Activated CD4-positive, alpha-beta memory T cell treated with anti-CD3 and anti-CD28 coated beads, Interleukin-2, amount 10 ng/mL, durations not matched to agents 7 days and 5 days (primary cell): ENCODE measurements around the gene APBA2. TPM values are rescaled to one million over a fixed set of nuclear protein-coding genes. Genes with fewer than 3 reads are reported as not detected.
A peak's percentile ranks its signal among the peaks of the same experiment; 100 is the strongest.

Experiments used
- CTCF ChIA-PET: fragments of 350-600 bp; sonication (Branson Sonifier 250); formaldehyde crosslinking; loops from one replicate; lab custom pipeline; 2021; ENCODE audit warnings: antibody characterized with exemption, inconsistent platforms; lab: Charles Lee
- POLR2A ChIA-PET: fragments of 350-600 bp; sonication (Branson Sonifier 250); formaldehyde crosslinking; loops from one replicate; lab custom pipeline; 2021; ENCODE audit warnings: antibody characterized with exemption; lab: Charles Lee
- DNase-seq: peaks from one replicate; pipeline ENCODE4 v3.0.0-alpha.2; 2020
- H3K27ac Mint-ChIP-seq: one replicate; pipeline ENCODE4 v1.8.0; 2021; ENCODE audit warnings: mild to moderate bottlenecking, mixed read lengths
- H3K27me3 Mint-ChIP-seq: one replicate; pipeline ENCODE4 v1.8.0; 2021; ENCODE audit warnings: mixed read lengths
- H3K36me3 Mint-ChIP-seq: one replicate; pipeline ENCODE4 v1.8.0; 2021; ENCODE audit warnings: low read depth, mixed read lengths
- H3K4me1 Mint-ChIP-seq: one replicate; pipeline ENCODE4 v1.8.0; 2021; ENCODE audit warnings: mixed read lengths
- H3K4me3 Mint-ChIP-seq: one replicate; pipeline ENCODE4 v1.8.0; 2021; ENCODE audit warnings: mild to moderate bottlenecking, mixed read lengths
- H3K9me3 Mint-ChIP-seq: one replicate; pipeline ENCODE4 v1.8.0; 2021; ENCODE audit warnings: mixed read lengths
- total RNA-seq, 2 experiments: library from RNA; stranded (reverse); gene quantifications; one replicate each; pipeline ENCODE4 v1.2.3, GENCODE V29; 2021

Gene APBA2
- total RNA-seq, 2 experiments from 2014 or later, result 0.81 to 0.93 TPM

DNA sequence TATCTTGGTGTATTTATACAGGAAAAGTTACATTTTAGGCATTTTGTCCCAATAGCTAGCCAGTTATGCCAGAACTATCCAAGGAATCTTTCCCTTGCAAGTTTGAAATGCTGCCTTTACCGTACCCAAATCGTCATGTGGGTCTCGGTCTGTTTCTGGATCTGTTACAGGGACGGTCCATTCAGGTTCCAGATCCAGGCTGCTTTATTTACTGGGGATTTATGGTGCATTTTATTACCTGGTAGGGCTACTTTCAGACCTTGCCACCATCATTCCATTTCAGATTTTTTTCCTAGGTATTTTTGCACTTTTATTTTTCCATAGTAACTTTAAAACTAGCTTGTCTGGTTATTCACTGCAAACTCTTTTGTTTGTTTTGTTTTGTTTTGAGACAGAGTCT, 197.4 kb downstream of the APBA2 start:
- POLR2A ChIA-PET, result no interaction called here
- H3K4me1 Mint-ChIP-seq, result no peaks in the 10 kb centered on the region
- CTCF ChIA-PET, result interaction anchor here (1.6 to 4.2 kb wide), 2 partner anchors 7 to 21 kb away, joined by 3 to 18 read pairs; no protein-coding TSS in a partner anchor
- no peak overlapping the region for H3K27ac Mint-ChIP-seq
- H3K27me3 Mint-ChIP-seq, result no peaks in the 10 kb centered on the region
- H3K36me3 Mint-ChIP-seq, result no peaks in the 10 kb centered on the region
- H3K9me3 Mint-ChIP-seq, result peaks cover 2% of the 10 kb centered on the region
- H3K4me3 Mint-ChIP-seq, result no peak overlapping the region
- no peak for DNase-seq

DNA sequence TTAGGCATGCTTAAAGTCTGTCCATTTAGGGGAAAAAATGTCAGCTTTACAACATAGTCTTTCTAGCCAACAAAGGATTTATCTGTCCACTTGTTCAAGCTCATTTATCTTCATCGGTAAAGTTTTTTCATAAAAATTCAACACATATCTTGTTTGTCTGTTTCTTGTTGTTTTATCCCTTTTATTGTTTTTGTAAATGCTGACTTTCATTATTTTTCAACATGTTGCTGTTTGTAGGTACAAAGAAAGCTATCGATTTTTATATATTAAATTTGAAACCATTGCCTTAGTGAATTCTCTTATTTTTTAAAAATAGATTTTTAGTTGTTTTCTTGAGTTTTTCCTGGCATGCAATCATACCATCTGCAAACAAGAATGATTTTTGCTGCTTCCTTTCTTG, 198.1 kb downstream of the APBA2 start:
- no peaks in the 10 kb centered on the region for H3K4me1 Mint-ChIP-seq
- CTCF ChIA-PET, result interaction anchor here (0.7 to 1.6 kb wide), 2 partner anchors 18 to 20 kb away, joined by 3 read pairs; no protein-coding TSS in a partner anchor
- no peak overlapping the region for H3K4me3 Mint-ChIP-seq
- H3K27me3 Mint-ChIP-seq, result no peaks in the 10 kb centered on the region
- no peaks in the 10 kb centered on the region for H3K36me3 Mint-ChIP-seq
- no peak for DNase-seq
- POLR2A ChIA-PET, result no interaction called here
- H3K9me3 Mint-ChIP-seq, result peaks cover 2% of the 10 kb centered on the region
- H3K27ac Mint-ChIP-seq, result no peak overlapping the region

DNA sequence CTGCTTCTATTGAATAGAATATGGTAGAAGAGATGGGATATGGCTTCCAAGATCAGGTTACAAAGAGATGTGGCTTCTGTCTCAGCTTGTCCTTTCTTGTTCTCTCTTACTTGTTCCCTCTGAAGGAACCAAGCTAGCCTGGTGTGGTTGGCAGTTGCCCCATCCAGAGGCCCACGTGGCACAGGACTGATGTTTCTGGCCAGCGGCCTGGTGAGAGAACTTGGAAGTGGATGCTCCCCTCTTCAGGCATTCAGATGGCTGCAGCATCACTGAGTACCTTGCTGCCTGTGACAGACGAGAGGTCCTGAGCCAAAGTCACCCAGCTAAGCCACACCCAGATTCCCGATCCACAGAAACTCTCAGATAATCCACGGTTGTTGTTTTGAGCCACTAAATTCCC, 200.2 kb downstream of the APBA2 start:
- H3K4me3 Mint-ChIP-seq, result no peak overlapping the region
- H3K27ac Mint-ChIP-seq, result no peak overlapping the region
- peaks cover 2% of the 10 kb centered on the region for H3K9me3 Mint-ChIP-seq
- ChIA-PET POLR2A (no interaction called here), CTCF (interaction anchor here (1.5 kb wide), 1 partner anchor 16 kb away, joined by 6 read pairs; no protein-coding TSS in a partner anchor)
- no peaks in the 10 kb centered on the region for H3K27me3 Mint-ChIP-seq
- DNase-seq, result no peak
- peaks cover 9% of the 10 kb centered on the region for H3K4me1 Mint-ChIP-seq
- no peaks in the 10 kb centered on the region for H3K36me3 Mint-ChIP-seq

DNA sequence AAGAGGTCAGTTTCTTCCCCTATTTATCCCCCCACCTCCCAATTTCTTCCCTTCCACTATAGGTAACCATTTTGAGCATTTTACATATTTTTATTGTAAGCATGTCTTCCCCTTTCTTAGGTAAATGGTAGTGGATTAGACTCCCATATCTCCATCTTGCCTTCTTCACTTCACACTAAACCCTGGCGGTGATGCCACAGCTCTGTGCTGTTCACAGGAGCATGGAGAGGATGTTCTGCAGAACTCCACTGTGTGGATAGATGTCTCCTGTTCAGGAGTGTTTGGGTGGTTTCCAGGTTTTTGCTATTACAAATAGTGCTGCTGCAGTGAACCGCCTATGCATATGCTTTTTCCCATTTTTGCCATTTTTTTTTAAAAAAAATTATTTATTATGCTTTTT, 201.1 kb downstream of the APBA2 start:
- CTCF ChIA-PET, result interaction anchor here (1.6 to 2.5 kb wide), 2 partner anchors 10 to 15 kb away, joined by 4 to 7 read pairs; no protein-coding TSS in a partner anchor

DNA sequence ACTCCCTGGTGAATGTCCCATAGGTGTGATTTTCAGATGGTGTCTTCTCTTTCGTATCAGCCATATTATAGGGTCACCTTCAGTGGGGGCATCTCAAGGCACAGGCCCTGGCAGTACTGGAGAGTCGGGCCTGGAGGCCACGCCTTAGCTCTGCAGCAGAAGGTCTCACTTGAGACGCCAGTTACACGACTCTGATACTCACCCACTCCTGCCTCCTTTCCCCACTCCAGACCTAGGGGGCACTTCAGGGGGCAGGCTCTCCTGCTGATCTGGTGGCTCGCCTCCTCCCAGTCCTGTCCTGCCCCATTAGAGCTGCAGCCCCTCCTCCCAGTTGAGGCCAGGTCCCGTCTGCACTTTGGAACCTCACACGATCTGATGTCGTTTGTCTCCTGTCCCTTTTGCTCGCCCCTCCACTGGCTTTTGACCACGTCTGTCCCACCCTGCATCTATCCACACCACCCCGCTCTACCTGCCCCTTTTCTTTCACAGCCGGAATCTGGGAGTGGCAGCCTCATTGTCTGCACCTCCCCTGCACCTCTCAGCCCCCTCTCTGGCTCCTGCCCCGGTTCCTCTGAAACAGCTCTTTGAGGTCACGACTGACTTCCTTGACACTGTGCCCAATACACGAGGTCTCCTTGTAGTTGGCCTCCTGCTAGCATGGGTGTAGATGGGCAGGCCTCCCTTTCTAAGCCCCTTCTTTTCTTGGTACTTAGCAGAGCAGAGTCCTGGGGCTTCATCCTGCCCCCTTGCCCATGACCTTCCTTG, 201.9 kb downstream of the APBA2 start:
- POLR2A ChIA-PET, result no interaction called here
- Mint-ChIP-seq H3K4me1 (peaks cover 9% of the 10 kb centered on the region), H3K27ac (no peak overlapping the region), H3K9me3 (peaks cover 2% of the 10 kb centered on the region), H3K27me3 (no peaks in the 10 kb centered on the region), H3K4me3 (no peak overlapping the region), H3K36me3 (no peaks in the 10 kb centered on the region)
- CTCF ChIA-PET, result interaction anchor here (1.6 to 2.5 kb wide), 2 partner anchors 10 to 14 kb away, joined by 4 to 7 read pairs; no protein-coding TSS in a partner anchor
- DNase-seq, result no peak

More for the DNA sequence above, 201.1 kb downstream of the APBA2 start:
- Mint-ChIP-seq H3K9me3 (peaks cover 2% of the 10 kb centered on the region), H3K27ac (no peak overlapping the region), H3K27me3 (no peaks in the 10 kb centered on the region), H3K36me3 (no peaks in the 10 kb centered on the region), H3K4me1 (peaks cover 9% of the 10 kb centered on the region), H3K4me3 (no peak overlapping the region)
- no peak for DNase-seq
- POLR2A ChIA-PET, result no interaction called here

DNA sequence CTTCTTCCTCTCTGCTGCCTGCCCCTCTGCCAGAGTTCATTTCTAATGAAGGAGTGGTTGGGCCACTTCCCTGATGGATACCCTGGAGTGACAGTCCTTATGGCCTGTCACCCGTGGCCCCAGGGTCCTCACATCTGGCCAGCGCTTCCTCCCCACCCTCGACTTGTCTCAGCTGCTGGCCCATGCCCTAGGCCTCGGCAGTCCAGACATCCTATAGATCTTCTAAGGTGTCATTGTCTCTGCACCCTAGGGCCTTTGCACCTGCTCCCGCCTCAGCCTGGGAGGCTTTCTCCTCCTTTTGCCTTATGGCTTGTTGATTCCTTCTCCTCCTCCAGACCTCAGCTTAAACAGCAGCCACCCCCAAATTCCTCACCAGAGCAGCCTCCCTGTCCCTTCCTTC, 202.9 kb downstream of the APBA2 start:
- no peak for DNase-seq
- ChIA-PET CTCF (interaction anchor here (1.5 to 2.7 kb wide), 6 partner anchors 9 to 168 kb away, joined by 4 to 20 read pairs (median 8); no protein-coding TSS in a partner anchor), POLR2A (no interaction called here)
- H3K27ac Mint-ChIP-seq, result no peak overlapping the region
- H3K36me3 Mint-ChIP-seq, result no peaks in the 10 kb centered on the region
- H3K4me3 Mint-ChIP-seq, result no peak overlapping the region
- H3K9me3 Mint-ChIP-seq, result peaks cover 2% of the 10 kb centered on the region
- no peaks in the 10 kb centered on the region for H3K27me3 Mint-ChIP-seq
- H3K4me1 Mint-ChIP-seq, result peaks cover 9% of the 10 kb centered on the region

DNA sequence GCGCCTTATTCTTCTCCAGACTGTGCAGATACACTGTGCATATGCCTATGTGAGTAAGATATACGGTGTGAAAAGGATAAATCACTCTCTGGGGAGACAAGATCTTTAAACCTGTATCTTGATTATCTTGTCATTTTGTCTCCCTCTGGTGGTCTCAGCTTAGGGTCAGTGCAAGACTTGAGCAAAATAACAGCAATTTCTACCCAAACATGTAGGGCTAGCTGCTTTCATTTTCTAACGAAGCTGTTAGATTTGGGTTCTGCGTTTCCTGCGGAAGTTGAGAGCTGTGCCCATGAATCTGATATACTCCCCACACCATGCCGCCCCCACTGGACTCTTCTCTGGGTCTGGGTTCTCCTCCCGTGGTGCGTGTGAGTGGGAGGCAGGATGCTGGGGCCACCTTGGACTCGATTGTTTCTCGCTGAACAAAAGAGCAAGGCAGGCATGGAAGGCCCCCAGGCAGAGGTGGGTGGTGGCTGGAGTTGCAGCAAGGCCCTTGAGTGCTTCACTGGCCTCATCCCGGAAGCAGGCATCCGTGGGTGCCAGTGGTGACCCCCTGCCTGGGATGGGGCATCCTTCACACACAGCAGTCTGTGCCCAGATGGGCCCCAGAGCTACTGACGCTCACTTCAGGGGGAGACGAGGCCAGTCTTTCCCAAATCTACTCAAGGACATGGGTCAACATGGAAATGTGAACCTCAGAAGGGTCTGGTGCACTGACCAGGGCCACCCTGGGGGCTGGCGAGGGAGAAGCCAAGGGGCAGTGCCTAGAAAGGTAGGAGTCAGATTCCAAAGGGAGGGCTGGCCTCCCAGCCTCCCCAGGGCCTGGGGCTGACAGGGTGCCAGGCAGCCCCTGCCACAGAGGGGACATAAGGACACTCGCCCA, 204.2 kb downstream of the APBA2 start:
- H3K27ac Mint-ChIP-seq, result peak overlapping the region; percentile 71
- no peaks in the 10 kb centered on the region for H3K9me3 Mint-ChIP-seq
- no peaks in the 10 kb centered on the region for H3K27me3 Mint-ChIP-seq
- ChIA-PET POLR2A (interaction anchor here (0.8 to 1.2 kb wide), 2 partner anchors 50 to 170 kb away, joined by 3 to 5 read pairs; no protein-coding TSS in a partner anchor), CTCF (interaction anchor here (0.5 to 3.6 kb wide), 17 partner anchors 9 to 256 kb away, joined by 3 to 22 read pairs (median 4); no protein-coding TSS in a partner anchor)
- H3K36me3 Mint-ChIP-seq, result no peaks in the 10 kb centered on the region
- H3K4me3 Mint-ChIP-seq, result peak overlapping the region; percentile 44
- DNase-seq, result peak; percentile 28
- H3K4me1 Mint-ChIP-seq, result peaks cover 9% of the 10 kb centered on the region

DNA sequence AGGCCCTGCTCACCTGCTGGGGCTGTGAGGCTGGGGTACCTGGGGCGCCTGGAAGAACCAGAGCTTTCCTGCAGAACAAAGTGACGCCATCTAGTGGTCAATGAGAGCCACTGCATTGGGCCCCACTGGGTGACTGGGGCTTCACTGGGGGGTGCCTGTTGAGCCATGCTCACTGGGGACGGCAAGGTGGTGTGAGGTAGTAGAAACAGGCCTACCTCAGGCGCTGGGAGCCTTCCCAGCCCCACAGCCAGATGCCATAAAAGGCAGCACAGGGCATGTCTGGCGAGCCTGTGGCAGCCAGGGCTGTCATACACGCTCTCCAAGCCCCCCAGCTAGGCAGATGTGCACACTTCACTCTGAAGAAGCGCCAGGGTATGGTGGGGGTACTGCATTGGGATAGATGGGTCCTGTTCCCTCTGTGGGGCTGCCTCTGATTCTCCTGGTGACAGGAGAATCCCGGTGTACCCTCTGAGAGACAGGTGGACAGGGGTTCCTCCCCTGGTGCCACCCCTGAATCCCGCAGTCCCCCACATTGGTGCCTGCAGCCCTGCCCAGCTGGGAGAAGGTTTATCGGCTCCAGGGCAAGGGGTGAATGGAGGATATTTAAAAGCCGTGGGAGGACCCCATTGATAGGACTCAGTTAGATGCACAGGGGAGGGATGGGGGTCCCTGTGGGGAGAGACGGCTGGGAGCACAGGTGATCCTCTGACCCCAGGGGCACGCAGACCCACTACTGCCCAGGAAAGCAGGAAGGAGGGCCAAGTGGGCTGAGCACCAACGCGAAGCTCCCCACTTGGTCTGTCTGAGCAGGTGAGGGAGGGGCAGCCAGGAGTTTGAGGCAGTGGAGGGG, 205.1 kb downstream of the APBA2 start:
- peak; percentile 48 for DNase-seq
- Mint-ChIP-seq H3K27ac (peak overlapping the region; percentile 71), H3K4me3 (no peak overlapping the region), H3K4me1 (peaks cover 9% of the 10 kb centered on the region), H3K9me3 (no peaks in the 10 kb centered on the region), H3K36me3 (no peaks in the 10 kb centered on the region), H3K27me3 (no peaks in the 10 kb centered on the region)
- ChIA-PET CTCF (interaction anchor here (0.8 to 3.6 kb wide), 13 partner anchors 9 to 170 kb away, joined by 3 to 22 read pairs (median 5); no protein-coding TSS in a partner anchor), POLR2A (interaction anchor here (1.2 kb wide), 1 partner anchor 51 kb away, joined by 5 read pairs; no protein-coding TSS in a partner anchor)

DNA sequence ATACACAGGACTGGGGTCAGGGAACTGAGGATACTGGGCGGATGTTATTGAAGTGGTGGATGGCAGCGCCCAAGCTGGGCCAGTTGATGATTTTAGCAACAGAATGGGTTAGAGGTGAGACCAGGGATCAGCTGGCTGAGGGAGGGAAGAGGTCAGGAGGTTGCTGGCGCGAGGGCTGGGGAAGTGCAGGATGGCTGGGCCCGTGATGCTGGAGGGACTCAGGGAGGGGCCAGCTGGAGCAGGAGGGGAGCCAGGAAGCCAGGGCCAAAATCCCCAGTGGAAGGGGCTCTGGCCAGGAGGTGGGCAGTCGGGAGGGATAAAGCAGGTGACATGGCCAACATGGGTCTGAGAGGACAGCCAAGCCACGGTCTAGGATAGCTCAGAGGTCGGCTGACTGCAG, 205.9 kb downstream of the APBA2 start:
- ChIA-PET POLR2A (no interaction called here), CTCF (interaction anchor here (1.1 to 3.6 kb wide), 3 partner anchors 10 to 28 kb away, joined by 3 to 22 read pairs (median 18); no protein-coding TSS in a partner anchor)
- no peaks in the 10 kb centered on the region for H3K36me3 Mint-ChIP-seq
- no peak overlapping the region for H3K27ac Mint-ChIP-seq
- no peaks in the 10 kb centered on the region for H3K27me3 Mint-ChIP-seq
- no peak overlapping the region for H3K4me3 Mint-ChIP-seq
- no peaks in the 10 kb centered on the region for H3K9me3 Mint-ChIP-seq
- H3K4me1 Mint-ChIP-seq, result peaks cover 9% of the 10 kb centered on the region
- DNase-seq, result no peak

DNA sequence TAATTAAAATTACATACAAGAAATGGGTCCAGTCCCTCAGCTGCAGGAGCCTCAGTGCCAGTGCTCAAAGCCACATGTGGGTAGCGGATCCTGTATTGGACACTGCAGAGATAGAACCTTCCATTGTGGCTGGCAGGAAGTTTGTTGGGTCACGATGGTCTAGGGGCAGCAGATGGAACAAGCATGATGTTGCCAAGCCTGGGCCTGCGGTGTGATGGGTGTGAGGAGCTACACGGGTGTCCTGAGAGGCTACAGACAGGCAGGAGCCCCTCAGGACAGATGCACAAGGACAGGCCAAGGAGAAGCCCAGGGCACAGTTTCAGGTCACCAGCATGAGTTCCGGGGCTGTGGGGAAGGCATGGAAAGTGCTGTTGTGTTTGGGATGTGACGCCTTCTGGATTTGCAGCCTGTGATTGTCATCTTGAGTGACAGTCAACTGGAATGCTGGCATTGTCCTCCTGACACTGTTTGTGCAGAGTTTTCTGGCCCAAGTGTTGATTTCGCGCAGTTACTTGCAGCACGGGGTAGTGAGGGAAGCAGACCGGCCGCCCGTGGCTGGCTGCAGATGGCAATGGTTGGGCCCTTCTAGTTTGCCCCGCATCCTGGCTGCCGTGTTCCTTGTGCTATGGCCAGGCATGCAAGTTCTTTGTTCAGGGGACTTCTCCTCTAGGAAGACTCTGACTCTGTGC, 206.7 kb downstream of the APBA2 start:
- Mint-ChIP-seq H3K27me3 (no peaks in the 10 kb centered on the region), H3K27ac (no peak overlapping the region), H3K4me1 (peaks cover 9% of the 10 kb centered on the region), H3K9me3 (no peaks in the 10 kb centered on the region), H3K4me3 (no peak overlapping the region), H3K36me3 (no peaks in the 10 kb centered on the region)
- no peak for DNase-seq
- ChIA-PET CTCF (interaction anchor here (3.6 kb wide), 1 partner anchor 10 kb away, joined by 22 read pairs; no protein-coding TSS in a partner anchor), POLR2A (no interaction called here)

DNA sequence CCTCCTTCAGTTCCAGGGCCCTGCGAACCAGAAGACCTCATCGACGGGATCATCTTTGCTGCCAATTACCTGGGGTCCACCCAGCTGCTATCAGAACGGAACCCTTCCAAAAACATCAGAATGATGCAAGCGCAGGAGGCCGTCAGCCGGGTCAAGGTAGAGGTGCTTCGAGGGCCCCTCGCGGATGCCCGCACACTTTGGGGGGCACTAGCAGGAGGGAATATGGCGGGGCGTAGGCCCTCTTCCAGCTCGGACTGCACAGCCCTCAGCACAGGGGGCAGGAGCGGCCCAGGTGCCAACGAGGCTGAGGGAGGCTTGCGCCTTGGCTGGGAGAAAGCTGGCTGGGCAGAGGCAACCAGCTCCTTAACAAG, 207.3 kb downstream of the APBA2 start:
- Mint-ChIP-seq H3K9me3 (no peaks in the 10 kb centered on the region), H3K27me3 (no peaks in the 10 kb centered on the region), H3K27ac (no peak overlapping the region), H3K4me3 (no peak overlapping the region), H3K36me3 (no peaks in the 10 kb centered on the region), H3K4me1 (peaks cover 9% of the 10 kb centered on the region)
- ChIA-PET CTCF (interaction anchor here (1.7 to 3.6 kb wide), 2 partner anchors 9 kb away, joined by 8 to 22 read pairs; no protein-coding TSS in a partner anchor), POLR2A (no interaction called here)
- DNase-seq, result no peak
